ENCODE data around the gene KCTD21.

KCTD21 gene

DNA sequence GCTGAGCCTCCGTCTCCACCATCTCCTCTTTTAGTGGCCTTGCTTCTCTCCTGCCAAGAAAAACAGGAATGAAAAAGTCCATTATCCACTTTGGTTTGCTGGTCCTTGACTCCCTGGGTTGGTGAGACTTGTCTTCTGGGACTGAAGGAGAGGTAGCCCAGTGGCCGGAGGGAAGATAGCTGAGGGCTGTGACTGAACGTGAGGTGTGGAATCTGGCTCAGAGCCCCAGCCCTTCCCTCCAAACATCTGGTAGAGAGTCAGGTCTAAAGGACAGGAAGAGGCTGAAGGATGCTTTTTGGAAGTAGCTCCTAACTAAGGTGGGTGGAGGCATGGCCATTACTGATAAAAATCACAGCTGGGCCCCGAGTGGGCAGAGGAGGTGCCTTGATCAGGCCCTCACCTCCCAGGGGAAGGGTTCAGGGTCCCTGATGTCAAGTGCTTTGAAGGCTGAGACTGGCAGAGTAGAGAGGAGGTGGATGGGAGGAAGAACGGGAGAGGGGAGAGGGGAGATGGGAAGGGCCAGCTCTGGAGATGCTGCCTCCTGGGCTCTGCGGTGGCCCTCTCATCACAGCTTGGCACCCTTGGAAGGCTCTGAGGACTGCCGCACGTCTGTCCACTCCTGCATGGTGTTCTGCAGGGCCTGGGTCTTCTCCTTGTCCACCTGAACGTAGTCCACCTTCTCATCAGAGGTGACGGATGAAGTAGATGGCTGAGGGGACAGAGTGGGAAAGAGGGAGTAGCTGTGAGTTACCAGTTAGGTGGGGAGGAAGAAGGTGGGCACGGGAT is 30.5 kb upstream of the KCTD21 start:
- DNase-seq (ENCODE audit: low spot score): no peak

DNA sequence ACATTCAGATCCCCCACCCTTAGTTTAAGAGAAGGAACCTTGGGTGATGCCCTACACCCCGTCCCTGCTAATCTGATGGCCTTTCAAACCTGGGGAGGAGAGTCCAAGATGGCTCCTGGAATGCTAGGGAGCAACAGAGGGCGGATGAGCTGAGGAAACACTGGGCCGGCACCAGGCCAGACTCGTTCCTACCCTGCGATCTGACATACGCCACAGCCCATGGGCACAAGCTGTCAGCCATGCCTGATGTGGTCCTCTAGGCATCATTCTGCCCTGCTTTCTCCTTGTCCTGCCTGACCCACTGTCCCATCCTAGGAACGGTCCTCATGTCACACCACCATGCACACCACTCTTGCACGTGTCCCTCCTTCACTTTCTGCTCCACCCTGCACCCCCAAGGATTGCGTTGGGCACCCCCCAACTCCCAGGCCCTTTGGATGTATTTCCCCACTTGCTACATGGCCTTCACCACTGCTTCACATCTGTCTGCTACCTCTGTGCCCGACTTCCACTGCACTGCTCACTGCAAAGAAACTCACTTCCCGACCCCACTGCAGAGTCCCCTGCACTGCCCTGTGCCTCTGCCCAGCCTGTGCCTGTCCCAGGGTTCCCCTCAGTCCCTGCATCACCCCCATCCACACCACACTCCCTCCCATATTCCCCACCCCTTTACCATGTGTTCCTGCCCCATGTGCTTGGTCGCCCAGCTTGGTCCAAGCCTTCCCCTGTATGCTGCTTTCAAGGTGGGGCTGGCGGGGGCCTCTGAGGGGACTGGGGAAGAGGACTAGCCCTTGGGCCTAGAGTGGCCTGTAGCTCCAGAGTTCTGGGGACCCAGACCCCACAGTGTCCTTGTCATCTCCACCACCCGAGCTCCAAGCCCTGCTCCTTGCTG is 29.5 kb upstream of the KCTD21 start:
- no peak for DNase-seq (ENCODE audit: low spot score)

DNA sequence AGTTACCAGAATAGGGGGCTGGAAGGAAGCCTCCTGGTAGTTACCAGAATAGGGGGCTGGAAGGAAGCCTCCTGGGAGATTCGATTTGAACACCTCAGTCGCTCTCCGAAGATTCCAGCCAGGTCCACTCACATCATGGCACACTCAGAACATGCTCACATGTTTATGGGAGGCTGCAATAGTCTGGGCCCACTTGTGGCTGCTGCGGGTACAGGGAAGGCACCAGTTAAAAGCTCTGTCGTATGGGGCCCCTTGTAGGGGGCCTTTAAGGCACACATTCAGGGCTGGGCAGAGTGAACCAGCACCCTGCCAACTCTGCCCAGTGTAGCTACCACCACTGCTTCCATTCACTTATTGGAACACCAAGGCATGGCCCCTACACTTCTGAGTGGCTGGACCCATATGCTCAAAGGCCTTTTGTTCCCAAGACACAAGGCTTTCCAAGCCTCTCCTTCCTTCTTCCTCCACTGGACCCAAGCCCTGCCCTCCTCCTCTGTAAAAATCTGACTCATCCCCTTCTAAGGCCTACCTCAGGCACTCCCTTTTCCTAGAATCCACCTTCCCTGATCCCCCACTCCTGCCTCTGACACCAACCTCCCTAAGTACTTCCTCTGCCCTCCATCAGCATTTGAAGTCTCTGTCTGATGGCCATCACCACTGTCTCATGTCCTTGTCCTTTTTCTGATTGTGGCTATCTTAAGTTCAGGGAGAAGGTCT is 28.3 kb upstream of the KCTD21 start:
- no peak for DNase-seq (ENCODE audit: low spot score)

DNA sequence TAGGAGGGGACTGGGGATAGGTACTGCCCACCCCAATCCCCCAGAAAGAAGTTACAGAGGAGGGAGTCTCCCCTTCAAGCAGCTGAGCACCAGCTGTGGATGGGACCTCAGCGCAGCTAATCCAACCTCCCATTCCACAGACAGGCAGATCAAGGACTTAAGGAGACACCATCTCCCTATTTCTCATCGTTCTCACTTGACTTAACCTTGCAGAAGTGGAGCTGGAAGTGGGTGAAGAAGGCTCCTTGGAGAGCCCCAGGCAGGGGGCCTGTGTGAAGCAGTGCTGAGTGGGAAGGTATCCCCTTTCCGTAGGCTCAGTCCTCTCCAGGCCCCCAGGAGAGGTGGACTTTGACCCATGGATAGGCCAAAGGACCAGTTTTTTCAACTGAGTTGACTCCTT is 27.6 kb upstream of the KCTD21 start:
- DNase-seq (ENCODE audit: low spot score): no peak

DNA sequence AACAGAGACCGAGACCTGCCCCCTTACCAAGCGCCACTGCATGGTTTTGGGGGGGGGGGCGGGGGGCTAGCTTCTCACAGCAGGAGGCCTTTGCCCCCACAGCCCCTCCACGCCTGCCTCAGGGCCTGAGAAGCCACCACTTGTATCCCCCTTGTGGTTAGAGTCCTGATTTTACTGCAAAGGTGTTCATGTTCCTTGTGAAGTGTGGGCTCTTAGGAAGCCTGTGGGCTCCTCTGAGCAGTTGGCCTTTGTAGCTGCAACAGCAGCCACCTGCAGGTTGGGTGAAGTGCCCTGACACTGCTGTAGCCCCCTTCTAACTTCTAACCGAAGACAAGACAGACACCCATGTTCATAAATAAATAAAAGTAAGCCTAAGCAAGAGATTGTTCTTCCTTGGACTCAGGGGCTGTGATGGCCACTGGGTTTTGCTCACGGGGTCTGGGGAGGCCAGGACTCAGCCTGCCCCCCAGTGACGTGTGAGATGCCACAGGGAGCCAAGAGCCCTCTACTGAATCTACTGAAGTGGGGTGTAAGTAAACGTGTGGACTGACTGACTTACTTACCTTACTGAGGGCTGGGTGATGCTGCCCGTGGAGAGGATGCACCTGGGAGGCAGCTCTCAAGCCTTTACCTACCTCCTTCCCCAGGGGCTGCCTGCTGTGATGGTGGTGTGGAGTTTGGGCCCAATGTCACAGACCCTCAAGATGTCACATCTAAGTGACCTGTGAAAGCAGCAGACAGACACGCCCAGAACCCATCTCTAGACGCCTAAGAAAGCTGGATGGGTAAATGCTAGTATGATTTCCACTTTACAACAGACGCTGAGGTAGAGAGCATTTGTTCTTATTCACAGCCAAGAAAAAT is 26.1 kb upstream of the KCTD21 start:
- DNase-seq (ENCODE audit: low spot score): no peak

DNA sequence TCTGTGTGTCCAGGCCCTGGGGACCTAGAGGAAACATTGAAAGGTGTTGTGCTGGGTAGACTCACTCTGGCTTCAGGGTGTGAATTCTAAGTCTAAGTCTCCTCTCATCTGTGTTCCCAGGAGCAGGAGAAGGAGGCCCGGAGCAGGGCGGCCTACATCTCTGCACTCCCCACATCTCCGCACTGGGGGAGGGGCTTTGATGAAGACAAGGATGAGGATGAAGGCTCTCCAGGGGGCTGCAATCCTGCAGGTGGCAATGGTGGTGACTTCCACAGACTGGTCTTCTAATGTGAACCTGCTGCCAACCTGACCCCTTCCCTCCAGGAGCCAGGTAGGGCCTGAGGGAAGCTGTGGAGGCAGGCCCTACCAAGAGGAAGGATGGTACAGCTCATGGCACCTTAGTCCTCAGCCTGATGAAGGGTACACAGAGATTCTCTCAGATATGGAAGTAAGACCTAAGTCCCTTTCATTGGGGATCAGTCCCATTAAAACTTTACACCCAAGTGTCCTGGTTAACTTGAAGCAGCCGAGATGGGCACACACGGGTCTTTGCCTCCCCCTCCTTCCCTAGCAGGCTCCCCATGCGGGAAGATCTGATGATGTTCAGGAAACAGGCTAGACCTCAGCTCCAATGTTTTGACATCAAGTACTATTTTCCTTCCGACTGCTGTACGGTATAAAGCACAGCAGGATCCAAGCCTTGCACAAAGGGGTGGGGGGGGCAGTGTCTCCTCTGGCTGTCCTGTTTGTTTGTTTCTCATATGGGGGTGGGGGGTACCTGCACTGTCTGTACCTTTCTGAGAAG is 25.3 kb upstream of the KCTD21 start:
- DNase-seq (ENCODE audit: low spot score): no peak

DNA sequence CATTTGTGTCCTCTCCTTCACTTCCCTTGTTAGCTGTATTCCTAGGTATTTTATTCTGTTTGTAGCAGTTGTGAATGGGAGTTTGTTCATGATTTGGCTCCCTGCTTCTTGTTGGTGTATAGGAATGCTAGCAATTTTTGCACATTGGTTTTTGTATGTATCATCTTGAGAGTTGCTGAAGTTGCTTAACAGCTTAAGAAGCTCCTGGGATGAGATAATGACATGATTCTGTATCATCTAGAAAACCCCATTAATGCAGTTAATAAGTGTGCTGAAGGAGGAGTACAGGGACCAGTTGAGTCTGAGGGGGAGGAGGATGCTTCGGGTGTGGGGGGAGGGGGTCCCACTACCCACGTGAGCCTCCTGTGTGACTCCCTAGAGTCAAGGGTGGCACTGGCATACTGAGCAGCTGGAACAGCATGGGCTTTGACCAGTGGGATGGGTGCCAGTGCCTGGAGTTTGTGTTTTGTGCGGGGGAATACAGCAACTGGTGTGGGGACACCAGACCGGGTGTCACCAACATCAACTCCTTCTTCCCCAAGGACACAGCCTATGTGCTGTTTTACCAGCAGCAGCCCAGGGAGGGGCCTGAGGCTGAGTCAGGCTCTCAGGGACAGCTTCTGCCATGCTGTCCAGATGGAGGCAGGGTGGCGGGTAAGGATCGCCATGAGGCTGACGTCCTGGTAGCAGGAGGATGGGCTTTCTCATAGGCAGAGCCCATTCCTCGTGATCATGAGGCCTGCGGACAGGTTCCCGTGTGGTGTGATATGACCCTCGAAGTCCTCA is 24.4 kb upstream of the KCTD21 start:
- DNase-seq (ENCODE audit: low spot score): no peak

DNA sequence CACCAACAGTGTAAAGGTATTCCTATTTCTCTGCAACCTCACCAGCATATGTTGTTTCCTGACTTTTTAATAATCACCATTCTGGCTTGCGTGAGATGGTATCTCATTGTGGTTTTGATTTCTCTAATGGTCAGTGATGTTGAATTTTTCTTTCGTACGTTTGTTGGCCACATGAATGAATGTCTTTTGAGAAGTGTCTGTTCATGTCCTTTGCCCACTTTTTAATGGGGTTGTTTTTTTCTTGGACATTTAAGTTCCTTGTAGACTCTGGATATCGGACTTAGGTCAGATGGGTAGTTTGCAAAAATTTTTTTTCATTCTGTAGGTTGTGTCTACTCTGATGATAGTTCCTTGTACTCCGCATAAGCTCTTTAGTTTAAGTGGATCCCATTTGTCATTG is 23.1 kb upstream of the KCTD21 start:
- DNase-seq (ENCODE audit: low spot score): no peak

DNA sequence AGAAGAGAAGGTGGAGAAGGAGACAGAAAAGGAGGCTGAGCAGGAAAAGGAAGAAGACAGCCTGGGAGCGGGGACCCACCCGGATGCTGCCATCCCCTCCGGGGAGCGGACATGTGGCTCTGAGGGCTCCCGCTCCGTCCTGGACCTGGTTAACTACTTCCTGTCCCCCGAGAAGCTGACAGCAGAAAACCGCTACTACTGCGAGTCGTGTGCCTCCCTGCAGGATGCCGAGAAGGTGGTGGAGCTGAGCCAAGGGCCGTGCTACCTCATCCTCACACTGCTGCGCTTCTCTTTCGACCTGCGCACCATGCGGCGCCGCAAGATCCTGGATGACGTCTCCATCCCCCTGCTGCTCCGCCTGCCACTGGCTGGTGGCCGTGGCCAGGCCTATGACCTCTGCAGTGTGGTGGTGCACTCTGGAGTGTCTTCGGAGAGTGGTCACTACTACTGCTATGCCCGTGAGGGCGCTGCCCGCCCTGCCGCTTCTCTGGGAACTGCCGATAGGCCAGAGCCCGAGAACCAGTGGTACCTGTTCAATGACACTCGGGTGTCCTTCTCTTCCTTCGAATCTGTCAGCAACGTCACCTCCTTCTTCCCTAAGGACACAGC is 21.7 kb upstream of the KCTD21 start:
- DNase-seq (ENCODE audit: low spot score): no peak

DNA sequence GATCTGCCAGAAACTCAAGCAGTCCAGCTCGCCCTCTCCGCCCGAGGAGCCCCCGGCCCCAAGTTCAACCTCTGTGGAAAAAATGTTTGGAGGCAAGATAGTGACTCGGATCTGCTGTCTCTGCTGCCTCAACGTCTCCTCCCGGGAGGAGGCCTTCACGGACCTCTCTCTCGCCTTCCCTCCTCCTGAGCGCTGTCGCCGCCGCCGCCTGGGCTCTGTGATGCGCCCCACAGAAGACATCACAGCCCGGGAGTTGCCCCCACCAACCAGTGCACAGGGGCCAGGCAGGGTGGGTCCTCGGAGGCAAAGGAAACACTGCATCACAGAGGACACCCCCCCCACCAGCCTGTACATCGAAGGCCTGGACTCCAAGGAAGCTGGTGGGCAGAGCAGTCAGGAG is 21.1 kb upstream of the KCTD21 start:
- no peak for DNase-seq (ENCODE audit: low spot score)

DNA sequence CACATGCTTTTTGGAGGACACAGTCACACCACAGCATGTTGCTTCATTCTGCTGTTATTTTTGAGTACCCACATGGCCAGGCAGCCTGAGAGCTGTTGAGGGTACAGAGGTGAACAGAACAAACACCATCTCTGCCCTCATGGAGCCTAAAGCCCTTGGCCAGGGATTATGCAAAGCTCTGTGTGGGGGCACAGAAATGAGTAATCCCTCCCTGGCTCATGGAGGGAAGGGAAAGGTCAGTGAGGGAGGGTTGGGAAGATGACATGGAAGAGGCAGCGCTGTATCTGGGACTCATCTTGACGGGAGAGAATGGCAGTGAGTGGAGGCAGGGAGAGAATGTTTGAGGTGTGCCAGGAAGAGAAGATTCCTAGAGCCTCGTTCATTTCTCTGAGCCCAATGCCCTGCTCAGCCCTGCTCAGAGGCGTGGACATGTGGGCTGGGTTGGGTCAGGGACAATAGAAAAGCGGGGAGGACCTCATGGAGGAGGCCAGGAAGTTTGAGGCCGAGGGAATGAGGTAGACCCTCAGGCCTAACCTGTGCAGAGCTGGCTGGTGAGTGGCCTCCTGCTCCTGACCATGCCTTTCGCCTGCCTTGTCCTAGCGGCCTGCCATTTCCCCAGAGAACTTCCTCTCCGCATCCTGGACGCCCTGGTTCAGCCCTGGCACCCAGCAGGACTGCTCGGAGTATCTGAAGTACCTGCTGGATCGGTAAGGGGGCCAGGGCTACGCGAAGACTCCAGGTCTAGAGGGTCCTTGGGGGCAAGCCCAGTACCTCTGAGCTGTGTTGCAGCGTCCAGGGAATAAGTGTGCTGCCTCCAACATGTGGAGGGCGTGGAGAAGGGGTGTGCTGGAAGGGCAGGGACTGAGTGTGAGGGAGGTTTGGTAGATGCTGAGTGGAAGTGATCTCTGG is 20.1 kb upstream of the KCTD21 start:
- no peak for DNase-seq (ENCODE audit: low spot score)

DNA sequence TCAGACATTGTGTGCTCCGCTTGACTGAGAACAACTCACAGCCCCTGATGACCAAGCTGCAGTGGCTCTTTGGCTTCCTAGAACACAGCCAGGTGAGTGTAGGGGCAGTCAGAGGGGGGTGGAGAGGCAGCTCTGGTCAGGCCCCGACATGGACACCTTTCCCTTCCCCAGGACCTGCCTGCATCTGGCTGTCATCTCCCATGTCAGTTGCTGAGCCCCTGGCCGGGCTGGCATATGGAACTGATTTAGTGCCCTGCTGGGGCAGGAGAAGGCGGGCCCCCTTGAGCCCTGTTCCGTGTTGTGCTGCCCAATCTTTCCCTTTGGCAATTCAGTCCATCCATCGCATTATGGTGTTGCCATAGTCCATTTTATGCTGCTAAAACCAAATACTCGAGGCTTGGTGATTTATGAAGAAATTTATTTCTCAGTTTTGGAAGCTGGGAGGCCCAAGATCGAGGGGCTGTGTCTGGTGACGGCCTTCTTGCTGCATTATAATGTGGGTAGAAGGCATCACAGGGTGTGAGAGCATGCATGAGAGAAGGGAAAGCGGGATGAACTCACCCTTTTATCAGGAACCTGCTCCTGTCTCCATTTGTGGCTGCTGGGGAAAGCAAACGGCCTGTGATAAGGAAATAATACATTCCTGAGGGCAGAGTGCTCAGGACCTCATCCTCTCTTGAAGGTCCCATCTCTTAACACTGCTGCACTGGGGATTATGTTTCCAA is 19.3 kb upstream of the KCTD21 start:
- DNase-seq (ENCODE audit: low spot score): no peak

DNA sequence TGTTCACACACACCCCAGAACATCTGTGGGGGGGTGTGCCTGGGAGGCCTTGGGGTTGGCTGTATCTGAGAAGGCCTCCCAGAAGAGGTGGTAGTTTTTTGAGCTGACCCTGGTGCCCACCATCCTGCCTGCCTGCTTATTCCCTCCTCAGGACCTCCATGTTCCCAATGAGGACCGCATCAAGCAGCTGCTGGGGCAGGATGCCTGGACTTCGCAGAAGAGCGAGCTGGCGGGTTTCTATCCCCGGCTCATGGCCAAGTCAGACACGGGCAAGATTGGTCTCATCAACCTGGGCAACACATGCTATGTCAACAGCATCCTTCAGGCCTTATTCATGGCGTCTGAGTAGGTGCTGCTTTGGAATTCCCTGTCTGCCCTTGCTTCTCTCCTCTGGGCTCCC is 17.3 kb upstream of the KCTD21 start:
- no peak for DNase-seq (ENCODE audit: low spot score)

DNA sequence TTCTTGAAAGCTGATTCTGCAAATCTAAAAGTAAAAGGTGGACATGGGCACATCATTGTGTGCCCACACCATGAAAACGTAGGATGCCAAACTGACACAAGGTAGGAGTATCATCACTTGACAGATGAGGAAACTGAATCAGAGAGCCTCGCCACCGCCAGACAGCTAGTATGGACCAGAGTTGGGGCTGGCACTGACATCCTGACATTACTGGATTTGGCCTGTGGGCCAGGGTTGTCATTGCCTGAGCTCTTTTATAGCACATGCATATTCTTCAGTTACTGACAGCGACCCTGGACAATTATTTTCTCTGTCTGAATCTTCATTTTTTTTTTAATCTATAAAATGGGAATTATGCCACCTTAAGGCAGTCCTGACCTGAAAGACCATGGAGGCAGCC is 16.8 kb upstream of the KCTD21 start:
- no peak for DNase-seq (ENCODE audit: low spot score)

DNA sequence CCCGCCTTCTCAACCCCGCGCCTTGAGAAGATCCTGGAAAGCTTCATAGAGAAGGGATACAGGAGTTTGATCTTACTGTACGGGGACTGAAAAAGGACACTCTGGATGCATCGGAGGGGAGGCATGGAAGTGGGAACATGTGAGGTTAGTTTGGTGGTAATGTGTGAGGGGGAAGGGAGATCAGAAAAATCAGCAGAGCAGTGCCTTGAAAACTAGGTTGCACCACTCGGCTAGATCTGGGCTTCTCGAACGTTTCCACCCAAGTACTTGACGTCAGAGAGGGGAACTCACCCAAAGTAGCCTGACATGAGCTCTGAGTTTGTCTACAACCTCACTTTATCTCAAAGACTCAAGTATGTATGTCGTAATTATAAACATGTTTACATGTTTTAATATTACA is 14.8 kb upstream of the KCTD21 start:
- no peak for DNase-seq (ENCODE audit: low spot score)

DNA sequence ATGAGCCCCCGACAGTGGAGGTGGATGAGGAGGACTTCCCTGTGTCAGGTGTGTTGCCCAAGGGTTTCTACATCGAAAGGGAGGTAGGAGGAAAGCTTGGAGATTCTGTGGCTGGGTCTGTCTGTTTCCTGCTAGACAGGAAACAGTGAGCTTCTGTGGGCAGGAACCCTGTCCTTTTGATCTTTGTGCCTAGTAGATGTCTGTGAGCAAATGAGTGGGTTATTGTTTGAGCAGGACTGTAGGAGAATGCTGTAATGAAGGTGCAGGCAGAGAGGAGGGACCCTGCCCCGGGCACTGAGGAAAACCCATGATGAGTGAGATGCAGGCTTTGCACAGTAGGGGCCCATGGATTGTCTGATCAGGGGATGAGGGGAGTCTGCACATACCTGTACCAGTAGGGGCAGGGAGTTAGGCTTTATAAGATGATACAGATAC is 14.3 kb upstream of the KCTD21 start:
- DNase-seq (ENCODE audit: low spot score): no peak

DNA sequence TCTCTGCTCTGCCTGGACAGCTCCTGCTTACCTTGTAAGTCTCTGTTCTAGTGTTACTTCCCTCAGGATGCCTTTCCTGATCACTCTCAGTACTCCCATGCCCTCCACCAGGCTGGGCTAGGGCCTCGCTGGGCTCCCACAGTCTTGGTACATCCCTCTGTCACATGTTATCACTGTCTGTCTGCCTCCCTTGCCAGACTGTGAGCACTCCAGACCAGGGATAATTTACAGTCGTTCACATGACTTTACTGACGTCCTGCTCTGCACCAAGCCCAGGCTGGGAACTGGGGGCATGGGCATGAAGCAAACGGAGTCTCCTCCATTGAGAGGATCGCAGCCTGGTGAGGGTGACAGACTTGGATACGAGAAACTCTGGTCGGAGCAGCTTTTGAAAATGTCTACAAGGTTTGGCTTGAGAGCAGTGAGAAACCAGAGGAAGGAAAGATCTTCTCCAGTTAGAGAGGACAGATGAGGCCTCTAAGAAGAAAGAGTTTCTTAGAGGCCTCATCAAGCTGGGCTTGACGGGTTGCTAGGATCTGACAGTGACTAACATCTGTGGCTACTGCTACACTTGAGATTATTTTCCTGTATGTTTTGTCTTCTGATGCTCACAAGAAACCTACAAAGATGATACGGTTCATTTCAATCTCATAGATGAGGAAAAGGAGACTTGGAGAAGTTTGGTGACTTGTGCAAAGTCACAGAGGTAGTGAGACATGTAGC is 12.8 kb upstream of the KCTD21 start:
- DNase-seq (ENCODE audit: low spot score): no peak

All from Ammon's horn (tissue), 1 donor.